Motor neuron (in vitro differentiated cells): Measurements from ENCODE around the gene SHISA9. TPM values are rescaled to one million over a fixed set of nuclear protein-coding genes. Genes with fewer than 3 reads are reported as not detected.

Experiments used
- ATAC-seq, 8 experiments: fragments of 200-7000 bp; cut with Tn5 transposase; replicated peaks in 6 of 8; 2 replicates each; pipeline ENCODE4 v1.8.0; 2021; ENCODE audit warnings: mild to moderate bottlenecking in 8 of 8, moderate library complexity in 8 of 8
- H3K27ac ChIP-seq, 2 donors: fragments of 250-450 bp; sonication (Bioruptor Pico); 2 replicates each; pipeline ENCODE4 v1.9.0; 2021; ENCODE audit warnings: antibody characterized with exemption in 2 of 2, mild to moderate bottlenecking in 2 of 2, moderate library complexity in 1 of 2
- H3K4me1 ChIP-seq, 2 donors: fragments of 250-450 bp; sonication (Bioruptor Pico); replicated peaks in 1 of 2; 2 replicates each; pipeline ENCODE4 v1.6.1; 2021; ENCODE audit warnings: antibody characterized with exemption in 2 of 2, mild to moderate bottlenecking in 2 of 2, moderate library complexity in 1 of 2
- H3K4me3 ChIP-seq, 5 donors: fragments of 250-450 bp; sonication (Bioruptor Pico); 2 replicates each; pipeline ENCODE4 v1.9.0; 2021; ENCODE audit warnings: antibody characterized with exemption in 5 of 5, mild to moderate bottlenecking in 5 of 5, moderate library complexity in 4 of 5
- WGBS, 10 experiments: fragments of 450-650 bp; shearing (Covaris generic); methylation state at CpG; one replicate each; pipeline ENCODE4 v1.0.0; 2022; 5-methylcytosine and 5-hydroxymethylcytosine counted together
- in situ Hi-C, 9 experiments: fragments of 400-800 bp; cut with MboI; loops; one replicate each; pipeline ENCODE4 v1.15.0; 2021; ENCODE audit warnings: low sequenced_read_pairs in 9 of 9, low pct_unique_long_range_greater_than_20kb in 2 of 9; ENCODE audit not compliant: unreplicated experiment in 9 of 9
- total RNA-seq, 8 experiments: library from RNA; unstranded; fragments of 300-600 nt; gene quantifications; 2 replicates each; pipeline versions ENCODE4 v1.2.3 to v1.2.4, GENCODE V29; 2022

SHISA9 gene
- total RNA-seq, 8 experiments from 2014 or later, result 0.20 to 18.3 (median 0.88) TPM

- H3K27ac ChIP-seq, result no peak overlapping the region
- ATAC-seq, result peak in 7 of 8 experiments; percentile 89 to 99 (median 97)
- no peak overlapping the region for H3K4me3 ChIP-seq
- in situ Hi-C loops, result no loop called here
- WGBS, 10 experiments, result 0 to 7% (median 0%) methylated on average over 1 to 2 of the region's 2 CpGs; no CpG with 5 or more reads in 6 of the 10 experiments
- H3K4me1 ChIP-seq, result peaks cover 5 to 8% of the 10 kb centered on the region in 2 donors
These were observed 69.8 kb downstream of the SHISA9 start for GRCh38 chr16:12971241-12971640.

- ATAC-seq, result no peak
- 35 to 100% (median 83%) methylated on average over 1 to 3 of the region's 3 CpGs; no CpG with 5 or more reads in 1 of the 10 experiments for WGBS, 10 experiments
- H3K27ac ChIP-seq, result no peak overlapping the region
- no peak overlapping the region for H3K4me3 ChIP-seq
- H3K4me1 ChIP-seq, result peaks cover 5 to 8% of the 10 kb centered on the region in 2 donors
- in situ Hi-C loops, result no loop called here
These were observed 70.8 kb downstream of the SHISA9 start for GRCh38 chr16:12972246-12972645.

GRCh38 chr16:12975766-12976165 lies 74.4 kb downstream of the SHISA9 start:
- no peak overlapping the region for H3K27ac ChIP-seq
- 0 to 100% (median 91%) methylated on average over 1 to 3 of the region's 3 CpGs; no CpG with 5 or more reads in 4 of the 10 experiments for WGBS, 10 experiments
- peaks cover 5 to 8% of the 10 kb centered on the region in 2 donors for H3K4me1 ChIP-seq
- no peak overlapping the region for H3K4me3 ChIP-seq
- ATAC-seq, result no peak
- in situ Hi-C loops, result no loop called here

GRCh38 chr16:12976496-12976895 lies 75.1 kb downstream of the SHISA9 start:
- ATAC-seq, result no peak
- Histone ChIP-seq H3K27ac (no peak overlapping the region), H3K4me3 (no peak overlapping the region), H3K4me1 (peaks cover 3% of the 10 kb centered on the region in 2 donors)
- WGBS, 10 experiments, result 0 to 100% (median 71%) methylated on average over 1 to 2 of the region's 2 CpGs; no CpG with 5 or more reads in 2 of the 10 experiments
- in situ Hi-C loops, result no loop called here

GRCh38 chr16:12976936-12977335 lies 75.5 kb downstream of the SHISA9 start:
- WGBS, 10 experiments, result 20 to 100% (median 59%) methylated on average over 1 to 5 of the region's 5 CpGs; no CpG with 5 or more reads in 2 of the 10 experiments
- no peak overlapping the region for H3K4me3 ChIP-seq
- in situ Hi-C loops, result no loop called here

GRCh38 chr16:12985516-12985915 lies 84.1 kb downstream of the SHISA9 start:
- Histone ChIP-seq H3K4me1 (no peaks in the 10 kb centered on the region), H3K27ac (no peak overlapping the region)

More at GRCh38 chr16:12976936-12977335, 75.5 kb downstream of the SHISA9 start:
- no peak overlapping the region for H3K27ac ChIP-seq
- H3K4me1 ChIP-seq, result no peaks in the 10 kb centered on the region
- peak in 2 of 8 experiments; percentile 43 to 91 for ATAC-seq

GRCh38 chr16:12988071-12988470 lies 86.7 kb downstream of the SHISA9 start:
- Histone ChIP-seq H3K4me1 (no peaks in the 10 kb centered on the region), H3K27ac (no peak overlapping the region), H3K4me3 (no peak overlapping the region)
- in situ Hi-C loops, result no loop called here
- ATAC-seq, result no peak
- WGBS, 10 experiments, result 20 to 100% (median 70%) methylated on average over 1 to 5 of the region's 5 CpGs; no CpG with 5 or more reads in 2 of the 10 experiments

More at GRCh38 chr16:12985516-12985915, 84.1 kb downstream of the SHISA9 start:
- H3K4me3 ChIP-seq, result no peak overlapping the region
- in situ Hi-C loops, result no loop called here
- ATAC-seq, result no peak

- no peaks in the 10 kb centered on the region for H3K4me1 ChIP-seq
- WGBS, 10 experiments, result 6 to 100% (median 78%) methylated on average over 1 to 5 of the region's 5 CpGs
- in situ Hi-C loops, result no loop called here
- no peak overlapping the region for H3K27ac ChIP-seq
- H3K4me3 ChIP-seq, result no peak overlapping the region
- ATAC-seq, result no peak
These were observed 90.7 kb downstream of the SHISA9 start for GRCh38 chr16:12992066-12992465.

GRCh38 chr16:12994402-12994801 lies 93.0 kb downstream of the SHISA9 start:
- Histone ChIP-seq H3K27ac (no peak overlapping the region), H3K4me3 (no peak overlapping the region), H3K4me1 (no peaks in the 10 kb centered on the region)
- in situ Hi-C loops, result no loop called here
- WGBS, 10 experiments, result 0 to 100% (median 83%) methylated on average over 1 to 4 of the region's 4 CpGs; no CpG with 5 or more reads in 3 of the 10 experiments
- ATAC-seq, result no peak

- Histone ChIP-seq H3K4me3 (no peak overlapping the region), H3K4me1 (no peaks in the 10 kb centered on the region), H3K27ac (no peak overlapping the region)
- ATAC-seq, result no peak
- 0 to 100% (median 79%) methylated on average over 1 to 6 of the region's 7 CpGs; no CpG with 5 or more reads in 1 of the 10 experiments for WGBS, 10 experiments
- in situ Hi-C loops, result no loop called here
These were observed 94.4 kb downstream of the SHISA9 start for GRCh38 chr16:12995721-12996372.

GRCh38 chr16:12998361-12999085 lies 97.1 kb downstream of the SHISA9 start:
- whole genome bisulfite sequencing, 10 experiments, result 16 to 100% (median 84%) methylated on average over 1 to 7 of the region's 7 CpGs
- Histone ChIP-seq H3K4me1 (no peaks in the 10 kb centered on the region), H3K27ac (no peak overlapping the region), H3K4me3 (no peak overlapping the region)
- in situ Hi-C loops, result no loop called here
- ATAC-seq, result no peak

- Histone ChIP-seq H3K27ac (no peak overlapping the region), H3K4me3 (no peak overlapping the region), H3K4me1 (no peaks in the 10 kb centered on the region)
- ATAC-seq, result no peak
- WGBS, 10 experiments, result 33 to 100% (median 83%) methylated on average over 1 to 3 of the region's 3 CpGs; no CpG with 5 or more reads in 3 of the 10 experiments
- in situ Hi-C loops, result no loop called here
These were observed 98.0 kb downstream of the SHISA9 start for GRCh38 chr16:12999368-12999767.

- no peaks in the 10 kb centered on the region for H3K4me1 ChIP-seq
- in situ Hi-C loops, result loop anchor here in 1 of 9 experiments (25.0 kb wide), 1 partner anchor 107 kb away; no protein-coding TSS in a partner anchor
- H3K4me3 ChIP-seq, result no peak overlapping the region
- H3K27ac ChIP-seq, result no peak overlapping the region
- WGBS, 10 experiments, result 41 to 100% (median 86%) methylated on average over 1 to 10 of the region's 12 CpGs; no CpG with 5 or more reads in 3 of the 10 experiments
- ATAC-seq, result peak in 3 of 8 experiments; percentile 57 to 61 (median 58)
These were observed 104.4 kb downstream of the SHISA9 start for GRCh38 chr16:13005721-13006247.
